GM23338 (cell line): ENCODE results near the gene GPR3. TPM values are rescaled to one million over a fixed set of nuclear protein-coding genes. Genes with fewer than 3 reads are reported as not detected.

Experiments used
- ATAC-seq: fragments of 200-7000 bp; cut with Tn5 transposase; 3 replicates; pipeline ENCODE4 v1.9.1; 2020
- DNase-seq: peaks from one replicate; pipeline ENCODE4 v3.0.0-alpha.2; 2015; ENCODE audit warnings: low spot score
- H2AFZ ChIP-seq: fragments of 200-600 bp; sonication (generic); 2 replicates; pipeline ENCODE4 v1.8.0; 2016; ENCODE audit warnings: antibody characterized with exemption, mild to moderate bottlenecking, moderate library complexity
- H3F3A ChIP-seq: fragments of 200-600 bp; sonication (generic); replicated peaks from 2 replicates; pipeline ENCODE4 v1.8.0; 2017; ENCODE audit warnings: antibody characterized with exemption, mixed run types, low read depth
- H3K27ac ChIP-seq: fragments of 200-600 bp; sonication (generic); 2 replicates; pipeline ENCODE4 v1.6.1; 2016; ENCODE audit warnings: low read depth
- H3K27me3 ChIP-seq: fragments of 200-600 bp; sonication (generic); 2 replicates; pipeline ENCODE4 v1.8.0; 2016; ENCODE audit warnings: mild to moderate bottlenecking, mixed run types, moderate library complexity; ENCODE audit not compliant: insufficient read depth
- H3K36me3 ChIP-seq: fragments of 200-600 bp; sonication (generic); 2 replicates; pipeline ENCODE4 v1.8.0; 2016; ENCODE audit warnings: mild to moderate bottlenecking; ENCODE audit not compliant: insufficient read depth
- H3K4me1 ChIP-seq: fragments of 200-600 bp; sonication (generic); 2 replicates; pipeline ENCODE4 v1.8.0; 2016; ENCODE audit warnings: mild to moderate bottlenecking, moderate library complexity; ENCODE audit not compliant: insufficient read depth
- H3K4me2 ChIP-seq: fragments of 200-600 bp; sonication (generic); 2 replicates; pipeline ENCODE4 v1.7.1; 2017; ENCODE audit warnings: mixed run types
- H3K4me3 ChIP-seq: fragments of 200-600 bp; sonication (generic); 2 replicates; pipeline ENCODE4 v1.6.1; 2016; ENCODE audit warnings: mixed run types
- H3K79me2 ChIP-seq: fragments of 200-600 bp; sonication (generic); replicated peaks from 2 replicates; pipeline ENCODE4 v1.8.0; 2017; ENCODE audit warnings: mild to moderate bottlenecking; ENCODE audit not compliant: insufficient read depth
- H3K9me2 ChIP-seq: fragments of 200-600 bp; sonication (generic); 2 replicates; pipeline ENCODE4 v1.8.0; 2017; ENCODE audit not compliant: insufficient read depth
- H4K20me1 ChIP-seq: fragments of 200-600 bp; sonication (generic); replicated peaks from 2 replicates; pipeline ENCODE4 v1.8.0; 2017; ENCODE audit warnings: mild to moderate bottlenecking; ENCODE audit not compliant: insufficient read depth
- H3K27ac Mint-ChIP-seq: 2 replicates; pipeline ENCODE4 v1.8.0; 2020; ENCODE audit warnings: inconsistent platforms, mild to moderate bottlenecking, moderate library complexity, mixed read lengths
- H3K27me3 Mint-ChIP-seq: 3 replicates; pipeline ENCODE4 v1.8.0; 2022; ENCODE audit warnings: low read depth, mild to moderate bottlenecking, moderate library complexity, mixed read lengths, inconsistent platforms; ENCODE audit not compliant: insufficient read depth, poor library complexity
- H3K36me3 Mint-ChIP-seq: 3 replicates; pipeline ENCODE4 v1.8.0; 2021; ENCODE audit warnings: low read depth, mild to moderate bottlenecking, inconsistent platforms, moderate library complexity, mixed read lengths
- H3K4me1 Mint-ChIP-seq: 3 replicates; pipeline ENCODE4 v1.8.0; 2020; ENCODE audit warnings: mild to moderate bottlenecking, inconsistent platforms, mixed read lengths
- H3K4me3 Mint-ChIP-seq: 3 replicates; pipeline ENCODE4 v1.8.0; 2021; ENCODE audit warnings: moderate library complexity, mild to moderate bottlenecking, inconsistent platforms, mixed read lengths
- H3K9me3 Mint-ChIP-seq: 3 replicates; pipeline ENCODE4 v1.8.0; 2020; ENCODE audit warnings: moderate library complexity, mild to moderate bottlenecking, inconsistent platforms, mixed read lengths
- CREB1 ChIP-seq: fragments of 250-450 bp; sonication (Bioruptor Pico); IDR thresholded peaks from 2 replicates; pipeline ENCODE4 v1.5.0; 2020; ENCODE audit warnings: low read depth, mild to moderate bottlenecking, moderate library complexity
- CTCF ChIP-seq, 2 experiments: fragments of 200-600 bp in 1 of 2; sonication (generic) in 1 of 2; conservative IDR thresholded peaks; 2 replicates each; pipeline versions ENCODE4 v1.5.1 to v1.6.1; 2016 to 2017; ENCODE audit warnings: antibody characterized with exemption in 2 of 2, low read depth in 2 of 2, mild to moderate bottlenecking in 2 of 2, moderate library complexity in 1 of 2
- ETS1 ChIP-seq: IDR thresholded peaks from 2 replicates; pipeline ENCODE4 v1.6.1; 2016; ENCODE audit warnings: antibody characterized with exemption
- EZH2 ChIP-seq: fragments of 200-600 bp; sonication (generic); IDR thresholded peaks from one replicate; pipeline ENCODE4 v1.8.0; 2017; ENCODE audit warnings: antibody characterized with exemption, mild to moderate bottlenecking, low read depth; ENCODE audit not compliant: unreplicated experiment
- EZH2phosphoT487 ChIP-seq: fragments of 200-600 bp; sonication (generic); IDR thresholded peaks from one replicate; pipeline ENCODE4 v1.8.1; 2018; ENCODE audit warnings: antibody characterized with exemption; ENCODE audit not compliant: unreplicated experiment
- JUNB ChIP-seq: IDR thresholded peaks from one replicate; pipeline ENCODE4 v1.6.1; 2016; ENCODE audit warnings: antibody characterized with exemption; ENCODE audit not compliant: unreplicated experiment
- NANOG ChIP-seq: IDR thresholded peaks from 2 replicates; pipeline ENCODE4 v1.6.1; 2016; ENCODE audit warnings: antibody characterized with exemption, borderline replicate concordance
- POLR2AphosphoS5 ChIP-seq: IDR thresholded peaks from 2 replicates; pipeline ENCODE4 v1.6.1; 2016; ENCODE audit warnings: antibody characterized with exemption, low read depth
- REST ChIP-seq: IDR thresholded peaks from one replicate; pipeline ENCODE4 v1.6.1; 2018; ENCODE audit warnings: antibody characterized with exemption; ENCODE audit not compliant: unreplicated experiment
- STAT1 ChIP-seq: IDR thresholded peaks from one replicate; pipeline ENCODE4 v1.6.1; 2016; ENCODE audit warnings: antibody characterized with exemption; ENCODE audit not compliant: unreplicated experiment
- ZNF114 ChIP-seq: fragments of 250-450 bp; sonication (Bioruptor Pico); IDR thresholded peaks from 2 replicates; pipeline ENCODE4 v1.5.0; 2020; ENCODE audit warnings: mild to moderate bottlenecking, moderate library complexity
- ZNF331 ChIP-seq: fragments of 250-450 bp; sonication (Bioruptor Pico); IDR thresholded peaks from 2 replicates; pipeline ENCODE4 v1.5.0; 2020; ENCODE audit warnings: low read depth, mild to moderate bottlenecking, moderate library complexity
- ZNF462 ChIP-seq: fragments of 250-450 bp; sonication (Bioruptor Pico); IDR thresholded peaks from 2 replicates; pipeline ENCODE4 v1.5.0; 2020; ENCODE audit warnings: mild to moderate bottlenecking, moderate library complexity
- polyA plus RNA-seq: library from polyadenylated mRNA; unstranded; fragments of >200 nt; fragmentation: Nextera tagmentation; extraction: Ambion mirVana; gene quantifications from 2 replicates; pipeline ENCODE4 v1.2.1, GENCODE V29; 2016
- total RNA-seq: library from RNA; depleted of rRNA; stranded (reverse); fragments of >200 nt; shearing (Covaris generic); gene quantifications from 2 replicates; pipeline ENCODE4 v1.2.3, GENCODE V29; 2014

Gene GPR3
- total and polyA plus RNA-seq, 2 experiments from 2014 or later: 5.9 to 9.1 TPM

GRCh38 chr1:27361553-27361952 lies 30.9 kb upstream of the GPR3 start:
- ATAC-seq (no peak), DNase-seq (no peak)
- TF ChIP-seq ZNF462 (CRISPR knock-in tag): no peak
- no peak for TF ChIP-seq EZH2
- no peak for TF ChIP-seq NANOG
- no peak for TF ChIP-seq ZNF331 (CRISPR knock-in tag)
- no peak for TF ChIP-seq POLR2AphosphoS5
- no peak for TF ChIP-seq STAT1
- no peak for TF ChIP-seq ETS1
- no peak for TF ChIP-seq REST
- TF ChIP-seq ZNF114 (CRISPR knock-in tag): no peak
- no peak for TF ChIP-seq CREB1 (CRISPR knock-in tag)
- TF ChIP-seq EZH2phosphoT487: no peak
- no peak for TF ChIP-seq CTCF (conservative IDR thresholded peaks at IDR 0.05; ENCODE audit: low read depth in 2 of 2)
- no peak for TF ChIP-seq JUNB
- H3K9me3 Mint-ChIP-seq: no peaks in the 10 kb centered on the region
- Histone ChIP-seq H3K27ac (no peak overlapping the region), H3F3A (peaks cover 5% of the 10 kb centered on the region; the same call in 1 of the 2 replicates), H2AFZ (no peak overlapping the region), H3K4me3 (peak overlapping the region; percentile 88; the same call in 1 of the 2 replicates), H3K4me1 (peaks cover 20% of the 10 kb centered on the region), H3K36me3 (no peaks in the 10 kb centered on the region), H3K9me2 (no peaks in the 10 kb centered on the region), H3K27me3 (peaks cover 47% of the 10 kb centered on the region), H3K4me2 (peak overlapping the region; percentile 94), H3K79me2 (no peaks in the 10 kb centered on the region), H4K20me1 (no peaks in the 10 kb centered on the region)
- peaks cover 51% of the 10 kb centered on the region for H3K27me3 Mint-ChIP-seq
- H3K36me3 Mint-ChIP-seq: no peaks in the 10 kb centered on the region
- no peak overlapping the region for H3K27ac Mint-ChIP-seq
- H3K4me1 Mint-ChIP-seq: peaks cover 29% of the 10 kb centered on the region
- peak overlapping the region; percentile 74; the same call in 2 of the 3 replicates for H3K4me3 Mint-ChIP-seq
